Endothelial cell of umbilical vein (primary cell): Measurements from ENCODE around the gene MCFD2. TPM values are rescaled to one million over a fixed set of nuclear protein-coding genes. Genes with fewer than 3 reads are reported as not detected.
A peak's percentile ranks its signal among the peaks of the same experiment; 100 is the strongest.
"Not testable (repeated sequence)": the region's sequence is repeated elsewhere in the genome, so short reads cannot be mapped to it uniquely, and the experiment has no call there.

ENCODE experiments used
- BruUV-seq: library from RNA; stranded (reverse); fragments of 400-500 nt; replicated peaks from 2 replicates; lab custom pipeline; 2021; lab: Mats Ljungman, UMichigan
- CTCF ChIA-PET: fragments of 300-600, 350-600 bp; sonication (Branson Sonifier 250); formaldehyde crosslinking; loops from one replicate; lab custom pipeline; 2021; ENCODE audit warnings: antibody characterized with exemption, inconsistent platforms; lab: Charles Lee
- POLR2A ChIA-PET: fragments of 300-600, 350-600 bp; sonication (Branson Sonifier 250); formaldehyde crosslinking; loops from one replicate; lab custom pipeline; 2021; ENCODE audit warnings: antibody characterized with exemption, inconsistent platforms; lab: Charles Lee
- DNase-seq: peaks from one replicate; pipeline ENCODE4 v3.0.0-alpha.2; 2011; ENCODE audit warnings: low read depth, low spot score
- FAIRE-seq: peaks from 2 replicates; lab custom pipeline; 2011; peaks lifted over from hg19 to GRCh38; lab: Jason Lieb, UNC
- H2AFZ ChIP-seq: 2 replicates; pipeline ENCODE4 v1.6.0; 2012; ENCODE audit warnings: low read depth, low read length, control low read depth, inconsistent platforms
- H3K27ac ChIP-seq: 2 replicates; pipeline ENCODE4 v1.5.1; 2011; ENCODE audit warnings: low read depth, mild to moderate bottlenecking, control low read depth, low read length, moderate library complexity; ENCODE audit not compliant: insufficient read depth
- H3K27me3 ChIP-seq, 2 experiments: 2 replicates each; pipeline versions ENCODE4 v1.6.0 to v1.6.1; 2011; ENCODE audit warnings: low read length in 2 of 2, mixed read lengths in 1 of 2; ENCODE audit not compliant: control insufficient read depth in 2 of 2, insufficient read depth in 2 of 2
- H3K36me3 ChIP-seq, 2 experiments: 2 replicates in 1 of 2; 3 replicates in 1 of 2; pipeline ENCODE4 v1.5.1; 2011; ENCODE audit warnings: low read length in 2 of 2, mild to moderate bottlenecking in 1 of 2, moderate library complexity in 1 of 2; ENCODE audit not compliant: control insufficient read depth in 2 of 2, insufficient read depth in 2 of 2; ENCODE audit errors: extremely low read depth in 1 of 2
- H3K4me1 ChIP-seq: 3 replicates; pipeline ENCODE4 v1.5.1; 2011; ENCODE audit warnings: mild to moderate bottlenecking, low read length; ENCODE audit not compliant: control insufficient read depth, insufficient read depth; ENCODE audit errors: extremely low read depth
- H3K4me2 ChIP-seq: 2 replicates; pipeline ENCODE4 v1.6.1; 2011; ENCODE audit warnings: low read length, control low read depth, mixed read lengths; ENCODE audit not compliant: insufficient read depth
- H3K4me3 ChIP-seq, 3 experiments: fragments of 200-600 bp in 1 of 3; sonication (generic), shearing (Covaris generic) in 1 of 3; replicated peaks in 1 of 3; 2 replicates each; pipeline ENCODE4 v1.5.1; 2011 to 2016; ENCODE audit warnings: control low read depth in 3 of 3, low read length in 3 of 3, mild to moderate bottlenecking in 2 of 3, inconsistent platforms in 1 of 3, low read depth in 1 of 3, moderate library complexity in 1 of 3; ENCODE audit not compliant: insufficient read depth in 1 of 3
- H3K79me2 ChIP-seq: 2 replicates; pipeline ENCODE4 v1.6.0; 2012; ENCODE audit warnings: low read length, inconsistent platforms; ENCODE audit not compliant: control insufficient read depth, insufficient read depth
- H3K9ac ChIP-seq: replicated peaks from 2 replicates; pipeline ENCODE3; 2011; ENCODE audit warnings: low read length, control low read depth; ENCODE audit not compliant: insufficient read depth; ENCODE audit errors: extremely low read depth
- H3K9me1 ChIP-seq: replicated peaks from 3 replicates; pipeline ENCODE4 v1.6.0; 2011; ENCODE audit warnings: mild to moderate bottlenecking, low read length; ENCODE audit not compliant: control insufficient read depth, insufficient read depth; ENCODE audit errors: extremely low read depth
- H3K9me3 ChIP-seq: replicated peaks from 2 replicates; pipeline ENCODE4 v1.5.1; 2012; ENCODE audit warnings: low read length, inconsistent platforms; ENCODE audit not compliant: control insufficient read depth, insufficient read depth
- H4K20me1 ChIP-seq: replicated peaks from 2 replicates; pipeline ENCODE3; 2011; ENCODE audit warnings: mild to moderate bottlenecking, low read length; ENCODE audit not compliant: control insufficient read depth, insufficient read depth; ENCODE audit errors: extremely low read depth
- GATA2 ChIP-seq: IDR thresholded peaks from 2 replicates; pipeline ENCODE4 v1.7.0; 2011; ENCODE audit warnings: low read depth, mild to moderate bottlenecking, moderate library complexity, mixed read lengths, low read length; ENCODE audit not compliant: insufficient read length, insufficient read depth
- POLR2A ChIP-seq: IDR thresholded peaks from 2 replicates; pipeline ENCODE4 v1.6.1; 2012; ENCODE audit warnings: low read depth, mild to moderate bottlenecking, control low read depth, low read length
- POLR2AphosphoS5 ChIP-seq: IDR thresholded peaks from 2 replicates; pipeline ENCODE4 v1.6.1; 2012; ENCODE audit warnings: low read depth, mild to moderate bottlenecking, control low read depth, low read length, moderate library complexity; ENCODE audit not compliant: insufficient read depth
- dilution Hi-C: fragments of 300-500 bp; cut with MboI; formaldehyde crosslinking; loops from one replicate; pipeline ENCODE4 v1.15.0; 2019; ENCODE audit warnings: low sequenced_read_pairs; ENCODE audit not compliant: extremely low pct_ligation_motif_present
- intact Hi-C: fragments of 100-400 bp; cut with micrococcal nuclease; formaldehyde crosslinking; loops from one replicate; pipeline ENCODE4 v1.10.0; 2022
- polyA plus RNA-seq, 4 experiments: library from polyadenylated mRNA; depleted of rRNA in 3 of 4; stranded (reverse) in 3 of 4; unstranded in 1 of 4; fragments of >200 nt; gene quantifications; 2 replicates each; pipeline versions ENCODE4 v1.2.1 to v1.2.3, GENCODE V29; 2011 to 2012; ENCODE audit warnings: missing spikeins in 1 of 4
- total RNA-seq: library from RNA; stranded (reverse); gene quantifications from 2 replicates; pipeline ENCODE4 v1.2.3, GENCODE V29; 2021

The MCFD2 gene
- total and polyA plus RNA-seq, 2 donors (not counting 3 experiments of a cell fraction or from before 2014, with no cell fraction given) = 74.8 to 141 TPM

DNA sequence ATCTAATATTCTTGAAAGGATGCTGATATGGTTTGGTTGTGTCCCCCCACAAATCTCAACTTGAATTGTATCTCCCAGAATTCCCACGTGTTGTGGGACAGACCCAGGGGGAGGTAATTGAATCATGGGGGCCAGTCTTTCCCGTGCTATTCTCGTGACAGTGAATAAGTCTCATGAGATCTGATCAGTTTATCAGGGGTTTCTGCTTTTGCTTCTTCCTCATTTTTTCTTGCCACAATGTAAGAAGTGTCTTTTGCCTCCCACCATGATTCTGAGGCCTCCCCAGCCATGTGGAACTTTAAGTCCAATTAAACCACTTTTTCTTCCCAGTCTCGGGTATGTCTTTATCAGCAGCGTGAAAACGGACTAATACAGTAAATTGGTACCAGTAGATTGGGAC, 12.6 kb downstream of the MCFD2 start:
- CTCF ChIA-PET, H3K9me3 ChIP-seq, BruUV-seq, dilution Hi-C loops, H3K4me1 ChIP-seq, H3K4me3 ChIP-seq, H4K20me1 ChIP-seq, H2AFZ ChIP-seq, FAIRE-seq, intact Hi-C loops, H3K27me3 ChIP-seq, H3K4me2 ChIP-seq, POLR2A ChIA-PET, H3K27ac ChIP-seq, H3K9ac ChIP-seq, H3K9me1 ChIP-seq, DNase-seq: not testable (repeated sequence)
- H3K79me2 ChIP-seq = peaks cover 12% of the 10 kb centered on the region
- peaks cover 7 to 22% of the 10 kb centered on the region in 2 experiments for H3K36me3 ChIP-seq

DNA sequence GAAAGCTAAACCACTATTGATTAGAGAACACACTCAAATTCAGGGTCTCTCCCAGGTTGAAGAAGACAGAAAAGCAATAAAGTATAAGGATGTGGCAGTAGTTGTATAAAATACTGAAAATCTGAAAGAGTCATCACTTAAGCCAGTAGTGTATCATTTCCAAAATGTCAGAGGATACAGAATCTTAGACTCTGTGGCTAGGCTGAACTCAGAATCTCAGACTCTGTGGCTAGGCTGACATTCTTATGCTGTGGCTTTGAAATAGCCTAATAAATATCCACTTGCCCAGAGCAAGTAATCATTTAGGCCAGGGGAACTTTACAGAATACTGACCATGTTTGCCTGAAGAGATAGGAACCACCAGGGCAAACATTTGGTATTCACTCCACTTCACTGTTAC, 13.1 kb downstream of the MCFD2 start:
- Histone ChIP-seq H3K36me3 (peaks cover 7 to 17% of the 10 kb centered on the region in 2 experiments), H4K20me1 (no peaks in the 10 kb centered on the region), H2AFZ (no peak overlapping the region), H3K79me2 (peaks cover 7% of the 10 kb centered on the region), H3K4me3 (no peak overlapping the region), H3K4me2 (no peak overlapping the region), H3K9me1 (no peaks in the 10 kb centered on the region), H3K27ac (no peak overlapping the region), H3K9me3 (no peaks in the 10 kb centered on the region), H3K9ac (no peak overlapping the region), H3K4me1 (no peaks in the 10 kb centered on the region), H3K27me3 (no peaks in the 10 kb centered on the region)
- no peak for DNase-seq
- no TSS peak for BruUV-seq
- CTCF ChIA-PET = no interaction called here
- no peak for FAIRE-seq
- intact Hi-C loops (no loop called here), dilution Hi-C loops (no loop called here)
- POLR2A ChIA-PET = no interaction called here
- TF ChIP-seq POLR2A (peak; percentile 21), GATA2 (no peak), POLR2AphosphoS5 (peak; percentile 22)
